WTC11 (cell line): Measurements from ENCODE around the gene GGN. TPM values are rescaled to one million over a fixed set of nuclear protein-coding genes. Genes with fewer than 3 reads are reported as not detected.
A peak's percentile ranks its signal among the peaks of the same experiment; 100 is the strongest.

Source experiments
- ATAC-seq: fragments of 200-7000 bp; cut with Tn5 transposase; 2 replicates; pipeline ENCODE4 v1.10.0; 2021; ENCODE audit warnings: mild to moderate bottlenecking, moderate library complexity
- CTCF ChIA-PET: fragments of 300-600 bp; sonication (Branson Sonifier 250); formaldehyde crosslinking; loops from one replicate; lab custom pipeline; 2021; ENCODE audit warnings: antibody characterized with exemption; lab: Charles Lee
- POLR2A ChIA-PET: fragments of 350-600 bp; sonication (Branson Sonifier 250); formaldehyde crosslinking; loops from one replicate; lab custom pipeline; 2021; ENCODE audit warnings: antibody characterized with exemption; lab: Charles Lee
- DNase-seq: peaks from one replicate; pipeline ENCODE4 v3.0.0; 2021; ENCODE audit warnings: low spot score
- H3K27ac Mint-ChIP-seq: 2 replicates; pipeline ENCODE4 v1.8.0; 2021; ENCODE audit warnings: mixed read lengths
- H3K27me3 Mint-ChIP-seq: 2 replicates; pipeline ENCODE4 v1.8.0; 2021; ENCODE audit warnings: low read depth, mild to moderate bottlenecking, moderate library complexity, mixed read lengths
- H3K36me3 Mint-ChIP-seq: 2 replicates; pipeline ENCODE4 v1.8.0; 2021; ENCODE audit warnings: mixed read lengths
- H3K4me1 Mint-ChIP-seq: 2 replicates; pipeline ENCODE4 v1.8.0; 2022; ENCODE audit warnings: mixed read lengths
- H3K4me3 Mint-ChIP-seq: 2 replicates; pipeline ENCODE4 v1.8.0; 2021; ENCODE audit warnings: mild to moderate bottlenecking, moderate library complexity, mixed read lengths
- H3K9me3 Mint-ChIP-seq: 2 replicates; pipeline ENCODE4 v1.8.0; 2021; ENCODE audit warnings: mixed read lengths
- ATF3 ChIP-seq: sonication (generic); formaldehyde crosslinking; conservative IDR thresholded peaks from 2 replicates; pipeline ENCODE4 v1.8.1; 2022; ENCODE audit warnings: mild to moderate bottlenecking, missing genetic modification reagents
- E2F1 ChIP-seq: sonication (generic); formaldehyde crosslinking; IDR thresholded peaks from 2 replicates; pipeline ENCODE4 v1.8.0; 2022; ENCODE audit warnings: mild to moderate bottlenecking, missing genetic modification reagents
- E2F4 ChIP-seq: sonication (generic); formaldehyde crosslinking; IDR thresholded peaks from 2 replicates; pipeline ENCODE4 v1.8.1; 2022; ENCODE audit warnings: low read depth, mild to moderate bottlenecking, moderate library complexity, missing genetic modification reagents, borderline replicate concordance
- ESRRA ChIP-seq: sonication (generic); formaldehyde crosslinking; IDR thresholded peaks from 2 replicates; pipeline ENCODE4 v1.8.1; 2022; ENCODE audit warnings: mild to moderate bottlenecking, missing genetic modification reagents, borderline replicate concordance
- OVOL2 ChIP-seq: fragments of 250-450 bp; sonication (Bioruptor Pico); IDR thresholded peaks from 2 replicates; pipeline ENCODE4 v1.9.0; 2021; ENCODE audit warnings: mild to moderate bottlenecking, borderline replicate concordance
- PRRX2 ChIP-seq: fragments of 250-450 bp; sonication (Bioruptor Pico); IDR thresholded peaks from 2 replicates; pipeline ENCODE4 v1.8.0; 2021; ENCODE audit warnings: mild to moderate bottlenecking
- SMAD4 ChIP-seq: sonication (generic); formaldehyde crosslinking; IDR thresholded peaks from 2 replicates; pipeline ENCODE4 v1.8.0; 2022; ENCODE audit warnings: mild to moderate bottlenecking, missing genetic modification reagents
- TCF7 ChIP-seq: sonication (generic); formaldehyde crosslinking; IDR thresholded peaks from 2 replicates; pipeline ENCODE4 v1.8.0; 2022; ENCODE audit warnings: mild to moderate bottlenecking, low read depth, missing genetic modification reagents, moderate library complexity
- TEAD4 ChIP-seq: sonication (generic); formaldehyde crosslinking; IDR thresholded peaks from 2 replicates; pipeline ENCODE4 v1.8.0; 2022; ENCODE audit warnings: mild to moderate bottlenecking, missing genetic modification reagents
- USF2 ChIP-seq: sonication (generic); formaldehyde crosslinking; IDR thresholded peaks from 2 replicates; pipeline ENCODE4 v1.8.1; 2023; ENCODE audit warnings: mild to moderate bottlenecking, missing genetic modification reagents, moderate library complexity
- ZNF317 ChIP-seq: sonication (generic); formaldehyde crosslinking; IDR thresholded peaks from 2 replicates; pipeline ENCODE4 v1.8.1; 2023; ENCODE audit warnings: low read depth, mild to moderate bottlenecking, moderate library complexity, missing genetic modification reagents, borderline replicate concordance
- total RNA-seq: library from RNA; stranded (reverse); gene quantifications from 3 replicates; pipeline ENCODE4 v1.2.3, GENCODE V29; 2021
- TF ChIP-seq, protein P1 (sequence below): fragments of 250-450 bp; sonication (Bioruptor Pico); IDR thresholded peaks from 2 replicates; pipeline ENCODE4 v1.8.0; 2021; ENCODE audit warnings: mild to moderate bottlenecking
- TF ChIP-seq, protein P2 (sequence below): sonication (generic); formaldehyde crosslinking; IDR thresholded peaks from 2 replicates; pipeline ENCODE4 v1.8.1; 2022; ENCODE audit warnings: missing genetic modification reagents, borderline replicate concordance
- TF ChIP-seq, protein P3 (sequence below): sonication (generic); formaldehyde crosslinking; IDR thresholded peaks from 2 replicates; pipeline ENCODE4 v1.8.0; 2023; ENCODE audit warnings: missing genetic modification reagents

Gene GGN
- total RNA-seq, 1 experiment from 2014 or later = 2.4 TPM

DNA sequence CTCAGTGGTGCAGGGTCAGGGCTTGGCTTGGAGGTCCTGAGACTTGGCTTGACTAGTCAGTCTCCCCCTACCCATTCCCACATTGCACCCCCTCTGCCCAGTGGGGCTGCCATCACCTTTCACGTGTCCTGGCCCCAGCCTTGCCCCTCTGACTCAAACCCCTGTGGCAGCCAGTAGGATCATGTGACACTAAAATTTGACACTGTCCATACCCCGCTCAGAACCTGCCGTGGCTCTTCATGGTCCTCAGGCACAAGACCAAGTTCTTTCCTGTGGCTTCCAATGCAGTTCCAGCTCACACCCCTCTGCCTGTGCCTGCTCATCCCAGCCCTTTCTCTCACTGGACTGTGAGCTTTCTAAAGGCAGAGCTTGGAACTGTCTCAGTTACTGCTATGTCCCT is 11.3 kb downstream of the GGN start (continued):
- TF ChIP-seq, protein P1, sequence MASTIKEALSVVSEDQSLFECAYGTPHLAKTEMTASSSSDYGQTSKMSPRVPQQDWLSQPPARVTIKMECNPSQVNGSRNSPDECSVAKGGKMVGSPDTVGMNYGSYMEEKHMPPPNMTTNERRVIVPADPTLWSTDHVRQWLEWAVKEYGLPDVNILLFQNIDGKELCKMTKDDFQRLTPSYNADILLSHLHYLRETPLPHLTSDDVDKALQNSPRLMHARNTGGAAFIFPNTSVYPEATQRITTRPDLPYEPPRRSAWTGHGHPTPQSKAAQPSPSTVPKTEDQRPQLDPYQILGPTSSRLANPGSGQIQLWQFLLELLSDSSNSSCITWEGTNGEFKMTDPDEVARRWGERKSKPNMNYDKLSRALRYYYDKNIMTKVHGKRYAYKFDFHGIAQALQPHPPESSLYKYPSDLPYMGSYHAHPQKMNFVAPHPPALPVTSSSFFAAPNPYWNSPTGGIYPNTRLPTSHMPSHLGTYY (CRISPR knock-in tag) = no peak
- TF ChIP-seq E2F4 (CRISPR knock-in tag) (no peak), ZNF317 (no peak), USF2 (CRISPR knock-in tag) (no peak)
- TF ChIP-seq, all 79 proteins: peak for 0

- ATAC-seq = no peak
- Mint-ChIP-seq H3K36me3 (peaks cover 14% of the 10 kb centered on the region), H3K9me3 (no peaks in the 10 kb centered on the region), H3K4me3 (peak overlapping the region; percentile 100), H3K4me1 (peaks cover 14% of the 10 kb centered on the region), H3K27ac (no peak overlapping the region), H3K27me3 (peaks cover 15% of the 10 kb centered on the region)
- no peak for TF ChIP-seq PRRX2
- TF ChIP-seq SMAD4 (CRISPR knock-in tag) = no peak
- TF ChIP-seq, protein P2, sequence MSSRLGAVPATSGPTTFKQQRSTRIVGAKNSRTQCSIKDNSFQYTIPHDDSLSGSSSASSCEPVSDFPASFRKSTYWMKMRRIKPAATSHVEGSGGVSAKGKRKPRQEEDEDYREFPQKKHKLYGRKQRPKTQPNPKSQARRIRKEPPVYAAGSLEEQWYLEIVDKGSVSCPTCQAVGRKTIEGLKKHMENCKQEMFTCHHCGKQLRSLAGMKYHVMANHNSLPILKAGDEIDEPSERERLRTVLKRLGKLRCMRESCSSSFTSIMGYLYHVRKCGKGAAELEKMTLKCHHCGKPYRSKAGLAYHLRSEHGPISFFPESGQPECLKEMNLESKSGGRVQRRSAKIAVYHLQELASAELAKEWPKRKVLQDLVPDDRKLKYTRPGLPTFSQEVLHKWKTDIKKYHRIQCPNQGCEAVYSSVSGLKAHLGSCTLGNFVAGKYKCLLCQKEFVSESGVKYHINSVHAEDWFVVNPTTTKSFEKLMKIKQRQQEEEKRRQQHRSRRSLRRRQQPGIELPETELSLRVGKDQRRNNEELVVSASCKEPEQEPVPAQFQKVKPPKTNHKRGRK (CRISPR knock-in tag) = no peak
- TF ChIP-seq, protein P3, sequence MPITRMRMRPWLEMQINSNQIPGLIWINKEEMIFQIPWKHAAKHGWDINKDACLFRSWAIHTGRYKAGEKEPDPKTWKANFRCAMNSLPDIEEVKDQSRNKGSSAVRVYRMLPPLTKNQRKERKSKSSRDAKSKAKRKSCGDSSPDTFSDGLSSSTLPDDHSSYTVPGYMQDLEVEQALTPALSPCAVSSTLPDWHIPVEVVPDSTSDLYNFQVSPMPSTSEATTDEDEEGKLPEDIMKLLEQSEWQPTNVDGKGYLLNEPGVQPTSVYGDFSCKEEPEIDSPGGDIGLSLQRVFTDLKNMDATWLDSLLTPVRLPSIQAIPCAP (CRISPR knock-in tag) = no peak
- no peak for TF ChIP-seq E2F4 (CRISPR knock-in tag)
- no peak for TF ChIP-seq TEAD4 (CRISPR knock-in tag)
- TF ChIP-seq TCF7 (CRISPR knock-in tag) = no peak
- TF ChIP-seq ATF3 = no peak
- no peak for TF ChIP-seq OVOL2 (CRISPR knock-in tag)
- TF ChIP-seq E2F1 (CRISPR knock-in tag) = no peak
- no peak for TF ChIP-seq ESRRA
- DNase-seq = no peak
- POLR2A ChIA-PET = interaction anchor here (0.6 to 1.8 kb wide), 3 partner anchors 12 to 27 kb away, joined by 4 to 6 read pairs (median 4); partner anchors contain the start of genes FAM98C and GGN
- CTCF ChIA-PET = interaction anchor here (0.6 to 4.8 kb wide), 4 partner anchors 10 to 114 kb away, joined by 3 to 94 read pairs (median 6); partner anchors contain the start of genes FAM98C, GGN and SPRED3
Observed at GRCh38 chr19:38375748-38376147, 12.1 kb downstream of the GGN start.
